H1 (cell line): ENCODE results near the gene DIP2C. TPM values are rescaled to one million over a fixed set of nuclear protein-coding genes. Genes with fewer than 3 reads are reported as not detected.
A peak's percentile ranks its signal among the peaks of the same experiment; 100 is the strongest.

ENCODE experiments used
- ATF2 ChIP-seq: IDR thresholded peaks from 2 replicates; pipeline ENCODE4 v1.6.1; 2012; ENCODE audit warnings: low read length, inconsistent platforms
- CTBP2 ChIP-seq: IDR thresholded peaks from 2 replicates; pipeline ENCODE4 v1.7.0; 2011; ENCODE audit warnings: borderline replicate concordance, mild to moderate bottlenecking, moderate library complexity, mixed read lengths, low read length; ENCODE audit not compliant: insufficient read depth, insufficient read length
- EGR1 ChIP-seq: IDR thresholded peaks from 2 replicates; pipeline ENCODE4 v1.6.1; 2011; ENCODE audit warnings: low read depth, low read length, borderline replicate concordance
- EZH2 ChIP-seq: fragments of 200-600 bp; sonication (generic); IDR thresholded peaks from 2 replicates; pipeline ENCODE4 v1.7.1; 2012; ENCODE audit warnings: low read depth, mild to moderate bottlenecking, moderate library complexity, low read length, inconsistent platforms; ENCODE audit not compliant: severe bottlenecking
- NANOG ChIP-seq: IDR thresholded peaks from 2 replicates; pipeline ENCODE4 v1.6.1; 2011; ENCODE audit warnings: low read length, low read depth, mild to moderate bottlenecking, inconsistent platforms; ENCODE audit not compliant: insufficient read depth, poor library complexity, severe bottlenecking
- PHF8 ChIP-seq: fragments of 200-600 bp; sonication (generic); conservative IDR thresholded peaks from 2 replicates; pipeline ENCODE4 v1.7.1; 2012; ENCODE audit warnings: low read depth, mild to moderate bottlenecking, inconsistent platforms, low read length, moderate library complexity
- POU5F1 ChIP-seq: IDR thresholded peaks from 2 replicates; pipeline ENCODE4 v1.6.1; 2011; ENCODE audit warnings: low read depth, mild to moderate bottlenecking, low read length, moderate library complexity
- RNF2 ChIP-seq: fragments of 200-900, 300-1000 bp; sonication (generic); IDR thresholded peaks from 2 replicates; pipeline ENCODE4 v1.7.1; 2016; ENCODE audit warnings: borderline replicate concordance, low read depth, mild to moderate bottlenecking, antibody characterized with exemption, low read length; ENCODE audit not compliant: poor library complexity, severe bottlenecking; ENCODE audit errors: missing control alignments
- TAF1 ChIP-seq: IDR thresholded peaks from 2 replicates; pipeline ENCODE4 v1.6.1; 2011; ENCODE audit warnings: mild to moderate bottlenecking, low read depth, low read length
- TEAD4 ChIP-seq: IDR thresholded peaks from 2 replicates; pipeline ENCODE4 v1.6.1; 2012; ENCODE audit warnings: low read depth, low read length, inconsistent platforms, mixed read lengths
- USF2 ChIP-seq: IDR thresholded peaks from 2 replicates; pipeline ENCODE4 v1.6.1; 2011; ENCODE audit warnings: low read length, improper control_type of control experiment
- polyA plus RNA-seq, 7 experiments: library from polyadenylated mRNA; depleted of rRNA in 3 of 7; stranded (reverse) in 5 of 7; unstranded in 2 of 7; fragments of >200 nt in 5 of 7; fragments of 200-250 nt in 2 of 7; gene quantifications; 1 replicate in 5 of 7; 2 replicates in 1 of 7; 4 replicates in 1 of 7; pipeline versions ENCODE4 v1.2.1 to v1.2.3, GENCODE V29; 2011 to 2013; ENCODE audit warnings: missing spikeins in 2 of 7, mixed read lengths in 2 of 7
- total RNA-seq: library from RNA; stranded (reverse); fragmentation: NEBNext Ultra II Directional; extraction: Animal tissue kit (Norgen Biotek cat#: 25700); gene quantifications from 2 replicates; pipeline ENCODE4 v1.2.1, GENCODE V29; 2021

The DIP2C gene
- total and polyA plus RNA-seq, 2 of the 8 experiments (the other 6 are each of a cell fraction or from before 2014, with no cell fraction given) = 3.8 to 9.3 TPM

GRCh38 chr10:287814-288213 lies 401.7 kb downstream of the DIP2C start (continued):
- TF ChIP-seq ATF2 (no peak), EGR1 (no peak), NANOG (no peak), EZH2 (no peak), USF2 (peak; percentile 67), RNF2 (no peak), POU5F1 (no peak), PHF8 (no peak), TEAD4 (peak; percentile 98), CTBP2 (no peak), TAF1 (no peak)
- TF ChIP-seq, all 59 proteins: peak for 5
